Right renal cortex interstitium (tissue), 3 donors: ENCODE measurements around the gene CYLC2. TPM values are rescaled to one million over a fixed set of nuclear protein-coding genes. Genes with fewer than 3 reads are reported as not detected.

ENCODE experiments used
- DNase-seq, 3 donors: peaks; one replicate each; pipeline ENCODE4 v3.0.0-alpha.2; 2013; ENCODE audit warnings: low read depth in 3 of 3, low spot score in 2 of 3
- polyA plus RNA-seq, 3 donors: library from polyadenylated mRNA; unstranded; fragments of 120-200 nt; gene quantifications; one replicate each; pipeline ENCODE4 v1.2.1, GENCODE V29; 2013; ENCODE audit not compliant: insufficient read length in 3 of 3

Gene CYLC2
- polyA plus RNA-seq = not detected

- no peak for DNase-seq
Measured at GRCh38 chr9:102995033-102995432, at the start of gene CYLC2. TSS of gene CYLC2 (plus strand) at chr9:102995333. CDS start at chr9:102995381, 48 bp downstream.

- DNase-seq = no peak
Measured at GRCh38 chr9:102950346-102950745, 44.8 kb upstream of the CYLC2 start.

GRCh38 chr9:102966999-102967398, 28.1 kb upstream of the CYLC2 start:
- no peak for DNase-seq

- DNase-seq = no peak
Measured at GRCh38 chr9:102967979-102968378, 27.2 kb upstream of the CYLC2 start.

GRCh38 chr9:102972780-102973179, 22.4 kb upstream of the CYLC2 start:
- no peak for DNase-seq

GRCh38 chr9:102974530-102974929, 20.6 kb upstream of the CYLC2 start:
- DNase-seq = no peak

- no peak for DNase-seq
Measured at GRCh38 chr9:102975251-102975650, 19.9 kb upstream of the CYLC2 start.

GRCh38 chr9:102985162-102985895, 9.8 kb upstream of the CYLC2 start:
- peak in 1 of 3 donors; percentile 16 for DNase-seq

- DNase-seq = no peak
Measured at GRCh38 chr9:102986425-102986824, 8.7 kb upstream of the CYLC2 start.

GRCh38 chr9:103003689-103004088, 8.6 kb downstream of the CYLC2 start:
- no peak for DNase-seq

GRCh38 chr9:103014242-103014641, 19.1 kb downstream of the CYLC2 start:
- DNase-seq = no peak

- peak in 2 of 3 donors; percentile 1 to 14 for DNase-seq
Measured at GRCh38 chr9:103025796-103026195, 30.7 kb downstream of the CYLC2 start.

- no peak for DNase-seq
Measured at GRCh38 chr9:103037508-103038477, 42.7 kb downstream of the CYLC2 start.

GRCh38 chr9:103041961-103042360, 46.8 kb downstream of the CYLC2 start:
- DNase-seq = no peak
